Lower lobe of right lung (tissue), 2 donors: ENCODE data around the gene HOXA13. TPM values are rescaled to one million over a fixed set of nuclear protein-coding genes. Genes with fewer than 3 reads are reported as not detected.
A peak's percentile ranks its signal among the peaks of the same experiment; 100 is the strongest.

ENCODE experiments used
- ATAC-seq, 2 donors: fragments of 200-7000 bp; cut with Tn5 transposase; one replicate each; pipeline ENCODE4 v1.9.1; 2020 to 2022; ENCODE audit warnings: mild to moderate bottlenecking in 2 of 2, moderate library complexity in 2 of 2
- DNase-seq: peaks from one replicate; pipeline ENCODE4 v3.0.0-alpha.2; 2020
- H3K27ac ChIP-seq: fragments of 200-600 bp; one replicate; pipeline ENCODE4 v1.8.0; 2022
- H3K27me3 ChIP-seq: fragments of 200-600 bp; one replicate; pipeline ENCODE4 v1.8.0; 2022; ENCODE audit warnings: low read depth
- H3K36me3 ChIP-seq: fragments of 200-600 bp; one replicate; pipeline ENCODE4 v1.8.0; 2022; ENCODE audit warnings: mild to moderate bottlenecking
- H3K4me1 ChIP-seq: fragments of 200-600 bp; one replicate; pipeline ENCODE4 v1.8.0; 2022
- H3K4me3 ChIP-seq: fragments of 200-600 bp; one replicate; pipeline ENCODE4 v1.8.0; 2022; ENCODE audit warnings: mild to moderate bottlenecking
- H3K9me3 ChIP-seq: fragments of 200-600 bp; one replicate; pipeline ENCODE4 v1.8.0; 2022
- intact Hi-C: fragments of 100-400 bp; cut with DNase I; formaldehyde crosslinking; loops from one replicate; pipeline ENCODE4 v1.11.0; 2022
- total RNA-seq: library from RNA; stranded (reverse); fragmentation: NEBNext Ultra II Directional; extraction: Animal tissue kit (Norgen Biotek cat#: 25700); gene quantifications from one replicate; pipeline ENCODE4 v1.2.1, GENCODE V29; 2021
- TF ChIP-seq, protein P1 (sequence below): fragments of 200-600 bp; IDR thresholded peaks from one replicate; pipeline ENCODE4 v1.8.0; 2022; ENCODE audit warnings: antibody characterized with exemption, mild to moderate bottlenecking
- donor health status: DM: no; HTN: yes; CAD: no; lungs with severe emphysema.

HOXA13 gene
- total RNA-seq, 1 donor from 2014 or later, result not detected

DNA sequence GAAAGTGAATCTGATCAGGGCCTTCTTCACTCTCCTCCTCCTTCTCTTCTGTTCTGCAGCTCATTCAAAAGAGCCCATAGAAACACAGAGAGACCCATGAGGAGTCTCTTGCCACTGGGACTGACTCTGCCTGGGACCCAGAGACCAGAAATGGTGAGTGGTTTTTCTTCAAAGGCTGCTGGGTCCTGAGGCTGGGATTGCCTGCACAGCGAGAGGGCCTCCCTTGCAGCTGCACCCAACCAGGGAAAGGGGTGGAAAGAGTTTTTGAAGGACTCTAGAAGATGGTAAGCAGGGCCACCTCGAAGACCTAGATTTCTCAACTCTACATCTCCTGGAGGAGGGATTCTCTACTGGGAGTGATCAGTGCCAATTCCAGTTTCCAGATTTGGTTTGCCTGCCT, 15.5 kb upstream of the HOXA13 start:
- intact Hi-C loops, result no loop called here
- no peak overlapping the region for H3K27ac ChIP-seq
- H3K4me3 ChIP-seq, result no peak overlapping the region
- H3K9me3 ChIP-seq, result no peaks in the 10 kb centered on the region
- H3K36me3 ChIP-seq, result no peaks in the 10 kb centered on the region
- no peak for DNase-seq
- H3K4me1 ChIP-seq, result peaks cover 19% of the 10 kb centered on the region
- peaks cover 92% of the 10 kb centered on the region for H3K27me3 ChIP-seq
- TF ChIP-seq, protein P1, sequence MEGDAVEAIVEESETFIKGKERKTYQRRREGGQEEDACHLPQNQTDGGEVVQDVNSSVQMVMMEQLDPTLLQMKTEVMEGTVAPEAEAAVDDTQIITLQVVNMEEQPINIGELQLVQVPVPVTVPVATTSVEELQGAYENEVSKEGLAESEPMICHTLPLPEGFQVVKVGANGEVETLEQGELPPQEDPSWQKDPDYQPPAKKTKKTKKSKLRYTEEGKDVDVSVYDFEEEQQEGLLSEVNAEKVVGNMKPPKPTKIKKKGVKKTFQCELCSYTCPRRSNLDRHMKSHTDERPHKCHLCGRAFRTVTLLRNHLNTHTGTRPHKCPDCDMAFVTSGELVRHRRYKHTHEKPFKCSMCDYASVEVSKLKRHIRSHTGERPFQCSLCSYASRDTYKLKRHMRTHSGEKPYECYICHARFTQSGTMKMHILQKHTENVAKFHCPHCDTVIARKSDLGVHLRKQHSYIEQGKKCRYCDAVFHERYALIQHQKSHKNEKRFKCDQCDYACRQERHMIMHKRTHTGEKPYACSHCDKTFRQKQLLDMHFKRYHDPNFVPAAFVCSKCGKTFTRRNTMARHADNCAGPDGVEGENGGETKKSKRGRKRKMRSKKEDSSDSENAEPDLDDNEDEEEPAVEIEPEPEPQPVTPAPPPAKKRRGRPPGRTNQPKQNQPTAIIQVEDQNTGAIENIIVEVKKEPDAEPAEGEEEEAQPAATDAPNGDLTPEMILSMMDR, result no peak
- ATAC-seq, result no peak

DNA sequence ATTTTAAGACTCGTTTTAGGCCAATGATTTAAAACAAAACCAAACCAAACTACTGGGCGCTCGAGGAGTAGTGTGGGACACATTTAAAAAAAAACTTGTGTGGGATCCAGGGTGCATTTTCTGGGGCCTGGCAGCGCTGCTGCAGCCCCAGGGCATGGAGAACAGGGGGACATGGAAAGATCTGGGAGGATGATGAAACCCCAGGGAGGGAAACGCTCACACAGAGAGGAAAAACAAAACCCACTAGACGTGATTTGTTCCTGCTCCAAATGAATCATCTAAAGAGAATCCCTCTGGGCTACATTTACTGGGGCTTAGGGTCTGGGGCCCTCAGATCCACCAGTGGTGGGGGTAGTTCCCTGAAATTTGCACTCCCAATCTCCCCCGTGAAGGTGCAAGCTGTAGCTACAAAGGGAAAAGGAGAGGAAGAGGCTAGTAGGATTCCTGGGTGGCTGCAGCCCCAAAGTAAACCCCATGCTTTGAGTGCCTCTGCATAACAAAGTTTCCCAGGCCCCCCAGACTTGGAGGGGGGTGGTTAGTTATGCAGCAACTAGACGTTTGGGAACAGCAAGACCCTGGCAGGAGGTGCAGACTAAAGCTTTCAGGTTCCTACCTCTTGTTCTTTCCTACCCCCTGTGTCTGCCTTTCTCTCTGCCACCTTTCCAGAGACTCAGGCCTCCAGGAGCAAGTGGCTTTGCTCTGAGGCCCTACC, 14.5 kb upstream of the HOXA13 start:
- TF ChIP-seq, protein P1, result no peak
- peaks cover 92% of the 10 kb centered on the region for H3K27me3 ChIP-seq
- peaks cover 20% of the 10 kb centered on the region for H3K4me1 ChIP-seq
- no peak for DNase-seq
- H3K4me3 ChIP-seq, result no peak overlapping the region
- no peaks in the 10 kb centered on the region for H3K9me3 ChIP-seq
- intact Hi-C loops, result no loop called here
- no peak overlapping the region for H3K27ac ChIP-seq
- H3K36me3 ChIP-seq, result no peaks in the 10 kb centered on the region
- no peak for ATAC-seq

DNA sequence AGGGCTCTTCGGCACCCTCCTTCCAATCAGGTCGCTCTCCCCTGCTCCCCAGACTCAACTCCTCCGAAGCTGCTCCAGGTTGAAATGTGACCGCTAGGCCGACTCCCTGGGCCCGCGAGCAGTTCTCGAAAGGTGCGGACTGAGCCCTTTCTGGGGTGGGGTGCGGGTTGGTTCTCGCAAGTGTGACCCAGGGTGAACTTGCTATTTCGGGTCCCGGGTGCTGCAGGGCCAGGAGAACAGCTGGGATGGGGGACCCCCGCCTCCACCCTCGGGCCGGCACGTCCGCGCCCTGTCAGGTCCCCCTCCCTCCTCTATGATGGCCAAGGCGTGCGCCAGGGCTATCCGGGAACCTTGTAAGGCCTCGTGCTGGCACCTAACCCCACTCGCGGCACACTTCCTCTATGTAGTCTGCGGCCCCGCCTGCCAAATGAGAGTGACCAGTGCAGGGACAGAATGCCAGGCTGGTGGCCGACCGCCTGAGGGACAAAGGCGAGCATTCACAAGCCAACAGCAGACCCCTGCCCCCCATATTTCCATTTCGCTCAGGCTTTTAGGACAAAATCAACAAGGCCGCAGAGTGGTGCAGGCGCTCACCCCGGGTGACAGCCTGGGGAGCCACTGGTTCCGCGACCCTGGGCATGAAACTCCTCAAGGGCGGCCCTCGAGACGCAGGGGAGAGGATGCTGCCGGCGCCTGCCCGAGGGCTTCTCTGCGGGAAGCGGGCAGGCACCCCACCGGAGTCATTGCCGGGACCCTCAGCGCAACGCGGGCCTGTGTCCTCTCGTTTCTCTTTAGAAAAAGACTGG, 13.7 kb upstream of the HOXA13 start:
- Histone ChIP-seq H3K4me3 (no peak overlapping the region), H3K4me1 (peaks cover 20% of the 10 kb centered on the region), H3K9me3 (no peaks in the 10 kb centered on the region), H3K36me3 (no peaks in the 10 kb centered on the region), H3K27ac (no peak overlapping the region), H3K27me3 (peaks cover 92% of the 10 kb centered on the region)
- TF ChIP-seq, protein P1, result no peak
- intact Hi-C loops, result no loop called here
- ATAC-seq (peak; percentile 24 to 33), DNase-seq (no peak)

DNA sequence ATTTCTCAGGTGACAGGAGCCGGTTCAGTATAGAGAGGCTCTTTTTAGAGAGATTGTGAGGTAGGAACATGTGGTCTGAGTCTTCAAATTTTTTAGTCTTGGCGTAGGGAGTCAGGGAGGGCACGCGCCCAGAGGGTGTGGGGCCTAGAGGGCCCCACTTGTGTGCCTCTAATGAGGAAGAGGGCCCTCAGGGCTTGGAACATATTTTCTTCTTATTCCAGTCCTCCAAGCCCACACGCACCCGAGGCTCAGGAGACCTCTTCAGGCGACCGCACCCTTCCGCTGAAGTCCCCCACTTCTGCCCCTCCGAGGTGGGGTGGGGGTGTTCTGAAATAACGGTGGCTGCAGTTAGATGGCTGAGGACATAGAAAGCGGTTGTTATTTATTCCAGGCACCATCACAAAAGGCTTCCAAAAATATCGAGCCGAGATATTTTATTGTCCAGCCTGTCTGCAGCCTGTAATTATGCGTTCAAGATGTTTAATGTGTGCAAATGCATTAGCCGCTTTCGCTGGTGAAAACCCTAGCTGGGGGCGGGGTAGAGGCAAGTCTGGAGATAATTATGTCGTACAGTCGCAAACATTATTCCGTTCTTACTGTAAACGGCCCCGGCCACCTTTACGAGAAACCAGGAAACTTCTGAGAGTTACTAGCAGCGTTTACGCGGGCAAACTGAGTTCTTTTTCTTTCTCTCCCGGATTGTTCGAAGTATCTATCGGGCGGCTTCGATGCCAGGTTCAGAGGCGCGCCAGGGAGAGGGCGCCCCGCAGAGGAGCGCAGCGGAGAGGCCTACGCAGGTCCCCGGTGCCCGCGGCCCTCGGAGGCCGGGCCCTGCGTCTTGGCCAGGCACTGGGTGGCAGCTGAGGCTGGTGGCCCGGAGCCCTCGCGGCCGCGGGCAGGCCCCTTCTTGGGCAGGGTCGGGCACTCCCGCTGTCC, 12.9 kb upstream of the HOXA13 start:
- Histone ChIP-seq H3K36me3 (no peaks in the 10 kb centered on the region), H3K4me3 (no peak overlapping the region), H3K9me3 (no peaks in the 10 kb centered on the region), H3K4me1 (peaks cover 20% of the 10 kb centered on the region), H3K27me3 (peaks cover 92% of the 10 kb centered on the region), H3K27ac (no peak overlapping the region)
- ATAC-seq, result peak; percentile 12 to 27
- DNase-seq, result no peak
- intact Hi-C loops, result no loop called here
- TF ChIP-seq, protein P1, result no peak

DNA sequence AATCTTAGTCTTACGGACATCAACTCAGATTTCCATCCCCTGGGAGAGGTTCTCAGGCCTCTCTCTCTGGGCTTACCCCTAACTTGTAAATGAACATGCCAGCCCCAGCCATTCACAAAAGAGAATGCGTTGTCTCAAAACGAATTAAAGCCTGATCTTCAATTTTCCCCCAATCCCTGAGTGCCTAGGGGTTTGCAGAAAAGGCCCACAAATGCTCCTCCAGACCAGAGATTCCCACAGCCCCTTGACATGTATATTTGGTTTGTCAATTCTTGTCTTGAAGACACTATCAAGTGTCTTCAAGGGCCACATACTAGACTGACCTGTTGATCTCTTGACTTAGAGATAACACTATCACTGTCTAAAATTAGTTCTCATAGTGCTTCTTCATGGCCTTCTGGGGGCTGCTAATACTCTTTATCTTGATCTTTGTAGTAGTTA, 11.9 kb upstream of the HOXA13 start:
- Histone ChIP-seq H3K27ac (no peak overlapping the region), H3K9me3 (no peaks in the 10 kb centered on the region), H3K4me3 (no peak overlapping the region), H3K27me3 (peaks cover 95% of the 10 kb centered on the region), H3K36me3 (no peaks in the 10 kb centered on the region), H3K4me1 (peaks cover 20% of the 10 kb centered on the region)
- DNase-seq (no peak), ATAC-seq (no peak)
- intact Hi-C loops, result no loop called here
- TF ChIP-seq, protein P1, result no peak
